Lung (tissue), 12 donors: Measurements from ENCODE around the gene ERGIC3. TPM values are rescaled to one million over a fixed set of nuclear protein-coding genes. Genes with fewer than 3 reads are reported as not detected.
"Not testable (repeated sequence)": the region's sequence is repeated elsewhere in the genome, so short reads cannot be mapped to it uniquely, and the experiment has no call there.

ENCODE experiments used
- ATAC-seq: fragments of 200-7000 bp; cut with Tn5 transposase; one replicate; pipeline ENCODE4 v1.9.1; 2020; ENCODE audit warnings: moderate number of reproducible peaks; ENCODE audit not compliant: insufficient read depth, low FRiP score
- DNase-seq, 3 donors: peaks; one replicate each; pipeline ENCODE4 v3.0.0-alpha.2; 2013 to 2017
- H3K27ac ChIP-seq, 2 donors: one replicate each; pipeline ENCODE4 v1.5.1; 2013; ENCODE audit warnings: mild to moderate bottlenecking in 2 of 2, moderate library complexity in 2 of 2, control low read depth in 1 of 2, inconsistent platforms in 1 of 2, low read depth in 1 of 2, low read length in 1 of 2
- H3K27me3 ChIP-seq, 3 donors: one replicate each; pipeline ENCODE4 v1.5.1; 2013; ENCODE audit warnings: low read length in 2 of 3; ENCODE audit not compliant: control insufficient read depth in 3 of 3, insufficient read depth in 3 of 3
- H3K36me3 ChIP-seq, 4 donors: one replicate each; pipeline ENCODE4 v1.5.1; 2013; ENCODE audit warnings: low read length in 4 of 4, mild to moderate bottlenecking in 1 of 4, moderate library complexity in 1 of 4; ENCODE audit not compliant: control insufficient read depth in 4 of 4, insufficient read depth in 4 of 4
- H3K4me1 ChIP-seq, 5 donors: one replicate each; pipeline ENCODE4 v1.5.1; 2013; ENCODE audit warnings: low read length in 5 of 5, mild to moderate bottlenecking in 2 of 5, moderate library complexity in 1 of 5; ENCODE audit not compliant: control insufficient read depth in 5 of 5, insufficient read depth in 5 of 5
- H3K4me3 ChIP-seq: one replicate; pipeline ENCODE4 v1.5.1; 2013; ENCODE audit warnings: mild to moderate bottlenecking, control low read depth, moderate library complexity
- H3K9ac ChIP-seq, 2 donors: one replicate each; pipeline ENCODE4 v1.5.1; 2013; ENCODE audit warnings: low read length in 2 of 2, control low read depth in 1 of 2; ENCODE audit not compliant: insufficient read depth in 1 of 2
- H3K9me3 ChIP-seq, 4 donors: one replicate each; pipeline ENCODE4 v1.5.1; 2013; ENCODE audit warnings: low read length in 3 of 4, mild to moderate bottlenecking in 1 of 4, moderate library complexity in 1 of 4; ENCODE audit not compliant: control insufficient read depth in 4 of 4, insufficient read depth in 3 of 4
- CTCF ChIP-seq: IDR thresholded peaks from 2 replicates; pipeline ENCODE4 v1.5.1; 2012; ENCODE audit warnings: mild to moderate bottlenecking; ENCODE audit errors: control extremely low read depth, extremely low read depth
- WGBS, 2 donors: extraction: QIAGEN DNeasy Blood & Tissue Kit; methylation state at CpG; one replicate each; pipeline ENCODE4 v1.1.7; 2013; 5-methylcytosine and 5-hydroxymethylcytosine counted together
- polyA plus RNA-seq, 2 donors: library from polyadenylated mRNA; stranded (reverse); fragments of 200-250 nt; gene quantifications; one replicate each; pipeline ENCODE4 v1.2.1, GENCODE V29; 2013
- total RNA-seq, 2 donors: library from RNA; depleted of rRNA in 1 of 2; stranded (reverse); fragments of >200 nt in 1 of 2; gene quantifications; one replicate each; pipeline ENCODE4 v1.2.1, GENCODE V29; 2014 to 2021
- donor health status: control.
- donor health status: control.
- donor health status: Bipolar disorder and iron deficiency.
- donor health status: healthy.
- donor health status: DM: yes; HTN: yes; CAD: no.

ERGIC3 gene
- total and polyA plus RNA-seq, 4 donors, result 173 to 241 (median 212) TPM

- 85 to 87% methylated on average over 1 of the region's 1 CpG for WGBS, 2 donors
- peaks cover 3 to 13% (median 5%) of the 10 kb centered on the region in 5 donors for H3K4me1 ChIP-seq
- H3K4me3 ChIP-seq, result no peak overlapping the region
- no peak for ATAC-seq
- peaks cover 18 to 38% (median 21%) of the 10 kb centered on the region in 4 donors for H3K36me3 ChIP-seq
- no peak overlapping the region for H3K9ac ChIP-seq
- TF ChIP-seq CTCF, result no peak
- no peak overlapping the region for H3K27ac ChIP-seq
- no peak for DNase-seq
- H3K27me3 ChIP-seq, result no peaks in the 10 kb centered on the region
- H3K9me3 ChIP-seq, result no peaks in the 10 kb centered on the region
These were observed 4.2 kb downstream of the ERGIC3 start for GRCh38 chr20:35546127-35546526.

- H3K27me3 ChIP-seq, result no peaks in the 10 kb centered on the region
- TF ChIP-seq CTCF, result no peak
- peaks cover 19 to 42% (median 29%) of the 10 kb centered on the region in 4 donors for H3K36me3 ChIP-seq
- H3K27ac ChIP-seq, result no peak overlapping the region
- H3K9me3 ChIP-seq, result no peaks in the 10 kb centered on the region
- no peak for DNase-seq
- no peak overlapping the region for H3K9ac ChIP-seq
- ATAC-seq, result no peak
- H3K4me1 ChIP-seq, result peaks cover 0 to 18% (median 5%) of the 10 kb centered on the region in 5 donors
- H3K4me3 ChIP-seq, result no peak overlapping the region
- 84% methylated on average over 9 of the region's 9 CpGs for WGBS, 2 donors
These were observed 5.5 kb downstream of the ERGIC3 start for GRCh38 chr20:35547329-35547728.

- TF ChIP-seq CTCF, result no peak
- peak; percentile 85 to 88 (median 86) for DNase-seq
These were observed 9.6 kb downstream of the ERGIC3 start for GRCh38 chr20:35551503-35551902.

GRCh38 chr20:35552914-35553313 lies 11.0 kb downstream of the ERGIC3 start:
- no peak overlapping the region for H3K9ac ChIP-seq
- peaks cover 0 to 12% (median 0%) of the 10 kb centered on the region in 5 donors for H3K4me1 ChIP-seq
- H3K4me3 ChIP-seq, result no peak overlapping the region
- H3K27me3 ChIP-seq, result no peaks in the 10 kb centered on the region
- DNase-seq (no peak), ATAC-seq (no peak)
- 96 to 100% methylated on average over 3 of the region's 3 CpGs for WGBS, 2 donors
- H3K9me3 ChIP-seq, result no peaks in the 10 kb centered on the region
- H3K27ac ChIP-seq, result no peak overlapping the region
- H3K36me3 ChIP-seq, result peaks cover 8 to 62% (median 43%) of the 10 kb centered on the region in 4 donors
- no peak for TF ChIP-seq CTCF

More at GRCh38 chr20:35551503-35551902, 9.6 kb downstream of the ERGIC3 start:
- Histone ChIP-seq H3K27me3 (no peaks in the 10 kb centered on the region), H3K27ac (no peak overlapping the region), H3K36me3 (peaks cover 15 to 51% (median 47%) of the 10 kb centered on the region in 4 donors), H3K9me3 (no peaks in the 10 kb centered on the region), H3K9ac (no peak overlapping the region), H3K4me1 (peaks cover 0 to 12% (median 0%) of the 10 kb centered on the region in 5 donors), H3K4me3 (no peak overlapping the region)
- no peak for ATAC-seq
- 76 to 77% methylated on average over 4 of the region's 4 CpGs for WGBS, 2 donors

- H3K4me3 ChIP-seq, ATAC-seq, DNase-seq, H3K27ac ChIP-seq, H3K9ac ChIP-seq, H3K27me3 ChIP-seq, H3K9me3 ChIP-seq: not testable (repeated sequence)
- 86 to 90% methylated on average over 4 of the region's 4 CpGs for WGBS, 2 donors
- H3K36me3 ChIP-seq, result peaks cover 0 to 58% (median 28%) of the 10 kb centered on the region in 4 donors
- H3K4me1 ChIP-seq, result peaks cover 0 to 12% (median 0%) of the 10 kb centered on the region in 5 donors
These were observed 13.6 kb downstream of the ERGIC3 start for GRCh38 chr20:35555461-35555860.
